ENCODE data around the gene TPP2. TPM values are rescaled to one million over a fixed set of nuclear protein-coding genes. Genes with fewer than 3 reads are reported as not detected.
A peak's percentile ranks its signal among the peaks of the same experiment; 100 is the strongest.

Gene TPP2
- total and polyA plus RNA-seq, 3 donors from 2014 or later, result 86.2 to 171 (median 112) TPM

DNA sequence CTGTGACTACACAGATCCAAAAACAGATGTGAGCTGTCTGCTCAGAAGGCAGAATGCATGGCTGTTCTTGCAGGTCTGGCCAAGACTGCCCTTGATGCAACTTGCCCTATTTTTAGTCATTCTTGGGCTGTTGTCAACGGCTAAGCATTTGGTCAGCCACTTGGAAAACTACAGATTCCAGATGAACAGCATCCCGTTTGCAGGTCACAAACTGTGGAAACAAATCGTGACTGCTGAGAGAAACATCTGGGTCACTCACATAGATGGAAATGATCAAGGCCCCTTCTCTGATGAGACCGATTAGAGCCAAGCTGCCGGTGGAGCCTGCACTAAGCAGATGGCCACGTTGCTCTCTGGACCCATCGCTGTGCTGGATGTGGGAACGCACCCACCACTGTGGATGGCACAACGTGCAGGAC lies 113.5 kb downstream of the TPP2 start:
- H3K4me1 ChIP-seq, result no peaks in the 10 kb centered on the region
- H3K27ac ChIP-seq, result no peak overlapping the region
- WGBS, 2 donors, result 87 to 89% methylated on average over 7 to 9 of the region's 9 CpGs
- no peaks in the 10 kb centered on the region for H3K27me3 ChIP-seq
- intact Hi-C loops (cut with DNase I; ENCODE audit: low total_unique reads), result no loop called here
- no peak overlapping the region for H3K4me3 ChIP-seq
- DNase-seq, result no peak
- TF ChIP-seq, protein P1, sequence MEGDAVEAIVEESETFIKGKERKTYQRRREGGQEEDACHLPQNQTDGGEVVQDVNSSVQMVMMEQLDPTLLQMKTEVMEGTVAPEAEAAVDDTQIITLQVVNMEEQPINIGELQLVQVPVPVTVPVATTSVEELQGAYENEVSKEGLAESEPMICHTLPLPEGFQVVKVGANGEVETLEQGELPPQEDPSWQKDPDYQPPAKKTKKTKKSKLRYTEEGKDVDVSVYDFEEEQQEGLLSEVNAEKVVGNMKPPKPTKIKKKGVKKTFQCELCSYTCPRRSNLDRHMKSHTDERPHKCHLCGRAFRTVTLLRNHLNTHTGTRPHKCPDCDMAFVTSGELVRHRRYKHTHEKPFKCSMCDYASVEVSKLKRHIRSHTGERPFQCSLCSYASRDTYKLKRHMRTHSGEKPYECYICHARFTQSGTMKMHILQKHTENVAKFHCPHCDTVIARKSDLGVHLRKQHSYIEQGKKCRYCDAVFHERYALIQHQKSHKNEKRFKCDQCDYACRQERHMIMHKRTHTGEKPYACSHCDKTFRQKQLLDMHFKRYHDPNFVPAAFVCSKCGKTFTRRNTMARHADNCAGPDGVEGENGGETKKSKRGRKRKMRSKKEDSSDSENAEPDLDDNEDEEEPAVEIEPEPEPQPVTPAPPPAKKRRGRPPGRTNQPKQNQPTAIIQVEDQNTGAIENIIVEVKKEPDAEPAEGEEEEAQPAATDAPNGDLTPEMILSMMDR (IDR thresholded peaks at IDR 0.05), result no peak
- TF ChIP-seq POLR2A (IDR thresholded peaks at IDR 0.05), result no peak
- H3K9me3 ChIP-seq, result no peaks in the 10 kb centered on the region
- H3K36me3 ChIP-seq (ENCODE audit: low read depth, missing control alignments), result no peaks in the 10 kb centered on the region

- no peak for DNase-seq
- Histone ChIP-seq H3K36me3 (ENCODE audit: low read depth, missing control alignments) (no peaks in the 10 kb centered on the region), H3K4me1 (no peaks in the 10 kb centered on the region), H3K27me3 (no peaks in the 10 kb centered on the region), H3K4me3 (no peak overlapping the region), H3K27ac (no peak overlapping the region), H3K9me3 (no peaks in the 10 kb centered on the region)
- intact Hi-C loops (cut with DNase I; ENCODE audit: low total_unique reads), result no loop called here
- TF ChIP-seq, protein P1 (IDR thresholded peaks at IDR 0.05), result no peak
- whole genome bisulfite sequencing, 2 donors, result 61 to 72% methylated on average over 1 of the region's 1 CpG
These were observed 118.7 kb downstream of the TPP2 start for GRCh38 chr13:102715447-102715846.

- H3K27me3 ChIP-seq, result no peaks in the 10 kb centered on the region
- H3K36me3 ChIP-seq (ENCODE audit: low read depth, missing control alignments), result no peaks in the 10 kb centered on the region
- 72 to 78% methylated on average over 2 of the region's 2 CpGs for WGBS, 2 donors
- H3K9me3 ChIP-seq, result no peaks in the 10 kb centered on the region
- DNase-seq, result no peak
- H3K4me1 ChIP-seq, result no peaks in the 10 kb centered on the region
- TF ChIP-seq POLR2A (IDR thresholded peaks at IDR 0.05), result no peak
- TF ChIP-seq, protein P1 (IDR thresholded peaks at IDR 0.05), result no peak
- intact Hi-C loops (cut with DNase I; ENCODE audit: low total_unique reads), result no loop called here
- H3K4me3 ChIP-seq, result no peak overlapping the region
- no peak overlapping the region for H3K27ac ChIP-seq
These were observed 122.0 kb downstream of the TPP2 start for GRCh38 chr13:102718746-102719145.

DNA sequence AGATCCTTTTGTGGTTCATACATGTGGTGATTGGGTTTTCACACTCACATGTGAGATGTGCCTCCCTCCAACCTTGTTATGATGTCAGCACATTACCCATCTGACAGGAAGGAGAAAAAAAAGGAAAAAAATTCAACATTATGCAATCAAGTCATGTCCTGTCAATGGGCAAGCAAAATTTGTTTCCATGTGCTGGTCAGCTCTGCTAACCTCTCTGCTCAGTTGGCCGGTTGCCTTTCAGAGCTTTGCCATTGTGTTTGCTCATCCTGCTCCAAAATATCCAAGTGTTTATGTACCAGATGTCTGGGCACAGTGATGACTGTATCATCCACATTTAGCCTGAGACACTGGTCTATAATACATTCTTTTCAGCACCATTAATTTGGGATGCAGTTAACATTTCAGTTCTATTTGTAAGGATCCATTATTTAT lies 125.0 kb downstream of the TPP2 start:
- WGBS, 2 donors, result 42 to 93% methylated on average over 1 of the region's 1 CpG
- H3K36me3 ChIP-seq (ENCODE audit: low read depth, missing control alignments), result no peaks in the 10 kb centered on the region
- H3K4me3 ChIP-seq, result no peak overlapping the region
- no peak overlapping the region for H3K27ac ChIP-seq
- DNase-seq, result no peak
- H3K27me3 ChIP-seq, result no peaks in the 10 kb centered on the region
- intact Hi-C loops (cut with DNase I; ENCODE audit: low total_unique reads), result no loop called here
- TF ChIP-seq, protein P1 (IDR thresholded peaks at IDR 0.05), result no peak
- no peak for TF ChIP-seq POLR2A (IDR thresholded peaks at IDR 0.05)
- no peaks in the 10 kb centered on the region for H3K4me1 ChIP-seq
- H3K9me3 ChIP-seq, result no peaks in the 10 kb centered on the region

GRCh38 chr13:102724923-102725322 lies 128.1 kb downstream of the TPP2 start:
- TF ChIP-seq, protein P1 (IDR thresholded peaks at IDR 0.05), result peak in 1 of 3 experiments; percentile 19
- no peak for TF ChIP-seq POLR2A (IDR thresholded peaks at IDR 0.05)
- H3K27ac ChIP-seq, result no peak overlapping the region
- WGBS, 2 donors, result 71 to 78% methylated on average over 6 of the region's 6 CpGs
- no peak for DNase-seq
- H3K4me1 ChIP-seq, result no peaks in the 10 kb centered on the region
- intact Hi-C loops (cut with DNase I; ENCODE audit: low total_unique reads), result no loop called here
- no peaks in the 10 kb centered on the region for H3K36me3 ChIP-seq (ENCODE audit: low read depth, missing control alignments)
- no peaks in the 10 kb centered on the region for H3K27me3 ChIP-seq
- H3K9me3 ChIP-seq, result no peaks in the 10 kb centered on the region
- no peak overlapping the region for H3K4me3 ChIP-seq

Data from testis (tissue), 3 donors.